ENCODE measurements around the gene FBXL16. TPM values are rescaled to one million over a fixed set of nuclear protein-coding genes. Genes with fewer than 3 reads are reported as not detected.

Gene FBXL16
- total RNA-seq, 1 experiment from 2014 or later: 14.6 TPM

DNA sequence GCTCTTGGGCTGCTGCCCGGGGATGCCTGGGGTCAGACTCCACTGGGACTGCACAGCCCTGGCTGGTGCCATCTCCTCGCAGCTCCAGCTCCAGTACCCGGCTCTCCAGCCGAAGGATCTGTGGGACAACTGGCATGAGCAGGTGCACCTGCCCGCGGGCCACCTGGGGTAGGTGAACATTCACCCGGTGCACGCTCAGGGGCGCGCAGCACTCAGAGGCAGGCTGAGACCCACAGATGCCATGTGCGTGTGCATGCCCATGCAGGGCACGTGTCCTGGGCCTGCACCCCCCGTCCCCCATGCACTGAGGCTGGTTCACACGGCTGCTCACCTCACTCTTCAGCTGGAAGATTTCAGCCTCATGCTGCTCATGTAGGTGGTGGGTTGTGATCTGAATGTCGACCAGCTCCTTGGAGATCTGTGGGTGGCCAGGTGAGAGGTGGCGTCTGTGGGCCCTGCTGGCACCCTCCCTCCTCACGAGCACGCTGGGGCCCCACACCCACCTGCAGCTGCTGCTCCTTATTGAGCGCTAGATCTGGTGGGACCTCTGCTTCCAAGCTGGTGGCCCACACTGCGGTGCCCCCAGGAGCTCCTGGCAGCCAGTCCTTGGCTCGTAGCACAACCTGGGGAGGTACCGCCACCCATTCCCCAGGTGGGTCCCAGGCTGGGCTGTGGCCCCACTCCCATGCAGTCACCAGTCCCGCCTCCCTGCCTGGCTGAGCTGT is 20.0 kb upstream of the FBXL16 start:
- DNase-seq (ENCODE audit: low spot score): no peak
- in situ Hi-C loops (cut with HindIII; ENCODE audit: low sequenced_read_pairs): no loop called here

DNA sequence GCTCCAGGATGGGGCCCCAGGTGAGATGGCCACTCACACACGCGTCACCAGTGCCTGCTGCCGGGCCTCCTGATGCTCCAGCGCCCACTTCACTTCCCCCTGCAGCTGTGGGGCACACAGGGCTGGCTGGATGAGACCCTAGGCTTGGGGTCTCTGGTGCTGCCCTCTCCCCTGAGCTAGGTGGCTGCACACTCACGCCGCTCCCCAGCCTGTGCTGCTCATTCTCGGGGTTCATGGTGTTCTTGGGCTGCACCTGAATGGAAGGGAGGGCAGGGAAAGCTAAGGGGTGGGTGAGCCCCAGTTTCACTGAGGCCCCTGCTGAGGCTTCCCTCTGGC is 19.4 kb upstream of the FBXL16 start:
- in situ Hi-C loops (cut with HindIII; ENCODE audit: low sequenced_read_pairs): no loop called here

GRCh38 chr16:724188-725040 is 18.8 kb upstream of the FBXL16 start:
- DNase-seq (ENCODE audit: low spot score): peak; percentile 29
- in situ Hi-C loops (cut with HindIII; ENCODE audit: low sequenced_read_pairs): loop anchor here (25.0 kb wide), 1 partner anchor 138 kb away; no protein-coding TSS in a partner anchor

More for the DNA sequence above, 19.4 kb upstream of the FBXL16 start:
- no peak for DNase-seq (ENCODE audit: low spot score)

DNA sequence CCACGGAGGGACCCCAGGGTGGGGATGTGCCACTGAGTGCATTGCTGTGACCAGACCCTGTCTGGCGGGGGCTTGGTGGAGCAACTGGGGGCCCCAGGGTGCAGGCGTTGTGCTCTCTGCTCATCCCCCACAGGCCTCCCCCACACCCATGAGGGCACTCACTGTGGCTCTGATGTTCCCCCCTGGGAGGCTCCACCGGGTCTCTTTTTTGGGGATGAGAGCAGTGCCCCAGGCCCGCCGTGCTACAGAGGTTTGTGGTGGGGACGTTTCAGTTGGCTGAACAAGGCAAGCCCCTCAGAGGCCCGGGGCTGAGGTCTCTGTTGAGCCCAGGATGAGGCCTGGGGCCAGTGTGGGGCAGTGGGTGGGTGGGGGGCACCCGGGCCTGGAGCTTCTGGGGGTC is 18.1 kb upstream of the FBXL16 start:
- in situ Hi-C loops (cut with HindIII; ENCODE audit: low sequenced_read_pairs): loop anchor here (25.0 kb wide), 1 partner anchor 139 kb away; no protein-coding TSS in a partner anchor
- no peak for DNase-seq (ENCODE audit: low spot score)

DNA sequence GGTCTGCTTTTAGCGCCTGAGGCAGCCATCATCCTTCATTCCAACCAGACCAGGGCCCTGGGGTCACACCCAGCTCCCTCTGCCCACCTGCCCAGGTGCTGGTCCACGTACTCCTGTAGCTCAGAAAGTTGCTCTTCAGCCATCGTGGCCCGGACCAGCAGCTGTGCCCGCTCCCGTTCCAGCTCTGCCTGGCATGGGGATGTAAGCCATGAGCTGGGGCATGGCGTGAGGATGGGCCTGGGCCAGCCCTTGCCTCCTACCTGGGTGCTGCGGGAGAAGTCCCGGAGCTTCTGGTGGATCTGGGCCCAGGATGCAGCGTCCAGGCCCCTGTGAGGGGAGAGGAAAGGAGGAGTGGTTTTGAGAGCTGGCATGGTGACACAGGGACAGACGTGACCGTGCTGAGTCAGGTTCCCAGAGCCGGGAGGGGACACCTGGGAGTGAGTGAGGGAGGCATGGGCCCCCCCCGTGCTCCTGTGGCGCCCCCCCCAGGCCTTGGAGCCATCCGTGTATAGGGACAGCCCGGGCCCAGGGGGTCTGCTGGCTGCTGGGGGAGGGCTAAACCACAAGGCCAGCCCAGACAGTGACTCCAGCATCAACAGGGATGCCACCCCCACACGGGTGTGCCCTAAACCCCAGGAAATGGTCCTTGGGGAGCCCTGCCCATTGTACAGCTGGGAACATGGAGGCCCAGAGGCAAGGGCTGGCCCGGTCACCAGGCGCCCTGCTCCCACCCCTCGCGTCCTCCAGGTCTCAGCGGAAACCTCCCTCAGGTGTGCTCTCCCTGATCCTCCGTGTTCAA is 17.4 kb upstream of the FBXL16 start:
- in situ Hi-C loops (cut with HindIII; ENCODE audit: low sequenced_read_pairs): loop anchor here (25.0 kb wide), 1 partner anchor 139 kb away; no protein-coding TSS in a partner anchor
- peak; percentile 19 for DNase-seq (ENCODE audit: low spot score)

DNA sequence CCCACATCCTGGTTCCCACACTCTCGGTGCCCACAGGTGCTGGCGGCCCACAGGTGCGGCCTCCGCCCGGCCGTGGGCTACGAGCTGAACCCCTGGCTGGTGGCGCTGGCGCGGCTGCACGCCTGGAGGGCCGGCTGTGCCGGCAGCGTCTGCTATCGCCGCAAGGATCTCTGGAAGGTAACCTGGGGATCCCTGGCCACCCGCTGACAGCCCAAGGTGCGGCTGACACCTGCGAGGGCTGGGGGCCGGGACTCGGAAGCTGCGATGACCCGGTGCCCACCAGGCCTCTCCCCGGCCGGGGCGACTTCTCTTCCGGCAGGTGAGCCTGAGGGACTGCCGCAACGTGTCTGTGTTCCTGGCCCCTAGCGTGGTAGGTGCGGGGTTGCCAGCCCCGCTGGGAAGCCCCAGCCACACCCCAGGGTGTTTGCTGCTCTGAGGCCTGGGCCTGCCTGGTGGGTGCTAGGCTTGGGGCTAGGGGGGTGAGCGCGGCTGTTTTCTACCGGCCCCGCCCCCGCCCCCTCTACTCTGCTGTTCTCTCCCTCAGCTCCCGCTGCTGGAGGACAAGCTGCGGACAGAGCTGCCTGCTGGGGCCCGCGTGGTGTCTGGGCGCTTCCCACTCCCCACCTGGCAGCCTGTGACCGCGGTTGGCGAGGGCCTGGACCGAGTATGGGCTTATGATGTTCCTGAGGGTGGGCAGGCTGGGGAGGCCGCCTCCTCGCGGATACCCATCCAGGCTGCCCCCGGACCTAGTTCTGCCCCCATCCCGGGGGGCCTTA is 16.4 kb upstream of the FBXL16 start:
- DNase-seq (ENCODE audit: low spot score): peak; percentile 3
- in situ Hi-C loops (cut with HindIII; ENCODE audit: low sequenced_read_pairs): loop anchor here (25.0 kb wide), 1 partner anchor 140 kb away; no protein-coding TSS in a partner anchor

GRCh38 chr16:720990-721764 is 15.6 kb upstream of the FBXL16 start, which contains the start of gene ANTKMT:
ANTKMT (plus strand) TSS chr16:721146; CDS start chr16:721275, 129 bp downstream.
- DNase-seq (ENCODE audit: low spot score): peak; percentile 81
- in situ Hi-C loops (cut with HindIII; ENCODE audit: low sequenced_read_pairs): loop anchor here (25.0 kb wide), 1 partner anchor 141 kb away; no protein-coding TSS in a partner anchor

DNA sequence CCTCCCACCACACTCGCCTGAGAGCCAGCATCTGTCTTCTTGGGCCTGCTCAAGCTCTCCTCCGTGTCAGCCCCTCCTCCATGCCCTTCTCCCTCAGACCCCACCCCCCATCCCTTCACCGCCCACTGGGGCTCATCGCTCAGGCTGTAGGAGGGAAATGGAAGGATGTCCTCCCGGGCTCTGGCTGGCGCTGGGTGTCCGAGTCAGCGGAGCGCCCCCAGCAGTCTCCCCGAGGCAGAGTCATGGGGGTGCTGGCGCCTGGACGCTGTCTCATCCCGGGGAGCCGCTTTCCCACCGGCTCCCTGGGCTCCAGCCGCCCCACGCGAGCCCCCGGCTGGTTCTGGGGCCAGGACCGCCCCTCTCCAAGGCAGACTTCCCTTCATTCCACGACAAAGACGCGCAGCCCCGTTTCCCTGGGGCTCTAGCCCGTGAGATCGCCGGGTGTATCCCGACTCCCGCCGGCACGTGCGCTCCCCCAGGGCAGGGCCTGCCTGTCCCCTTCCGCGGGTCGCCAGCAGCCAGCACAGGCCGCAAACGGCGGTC is 14.9 kb upstream of the FBXL16 start:
- DNase-seq (ENCODE audit: low spot score): peak; percentile 77
- in situ Hi-C loops (cut with HindIII; ENCODE audit: low sequenced_read_pairs): loop anchor here (25.0 kb wide), 1 partner anchor 142 kb away; no protein-coding TSS in a partner anchor

DNA sequence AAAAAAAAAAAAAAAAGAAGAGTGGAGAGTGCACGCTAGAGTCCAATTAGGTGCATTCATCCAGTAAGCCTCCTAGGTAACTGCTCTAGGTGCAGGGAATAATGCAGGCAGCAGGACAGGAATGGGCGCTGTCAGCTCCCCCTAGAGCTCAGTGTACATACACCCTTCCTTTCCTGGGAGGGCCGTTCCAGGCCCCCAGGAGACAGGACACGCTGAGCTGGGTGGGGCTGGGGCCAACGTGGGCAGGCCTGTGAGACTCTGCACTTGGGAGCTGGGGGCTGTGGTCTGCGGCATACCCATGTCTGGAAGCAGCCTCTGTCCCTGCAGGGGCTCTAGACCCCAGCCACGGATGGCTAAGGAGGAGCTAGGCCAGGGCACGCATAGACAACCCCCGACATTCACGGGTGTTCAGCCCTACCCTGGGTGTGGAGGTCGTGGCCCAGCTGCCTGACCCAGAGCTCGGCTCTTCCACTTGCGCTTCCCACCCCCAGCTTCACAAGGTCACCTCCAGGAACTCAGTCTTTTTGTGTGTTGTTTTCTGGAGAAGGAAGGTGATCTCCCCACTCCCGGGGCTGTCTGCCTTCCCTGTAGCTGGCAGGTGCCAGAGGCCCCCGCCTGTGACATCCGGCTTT is 14.3 kb upstream of the FBXL16 start:
- in situ Hi-C loops (cut with HindIII; ENCODE audit: low sequenced_read_pairs): loop anchor here (10.0 to 25.0 kb wide), 2 partner anchors 142 to 255 kb away; partner anchors contain the start of gene LMF1

GRCh38 chr16:718922-719321 is 13.3 kb upstream of the FBXL16 start:
- in situ Hi-C loops (cut with HindIII; ENCODE audit: low sequenced_read_pairs): loop anchor here (10.0 to 25.0 kb wide), 2 partner anchors 143 to 256 kb away; partner anchors contain the start of gene LMF1

More for the DNA sequence above, 14.3 kb upstream of the FBXL16 start:
- no peak for DNase-seq (ENCODE audit: low spot score)

DNA sequence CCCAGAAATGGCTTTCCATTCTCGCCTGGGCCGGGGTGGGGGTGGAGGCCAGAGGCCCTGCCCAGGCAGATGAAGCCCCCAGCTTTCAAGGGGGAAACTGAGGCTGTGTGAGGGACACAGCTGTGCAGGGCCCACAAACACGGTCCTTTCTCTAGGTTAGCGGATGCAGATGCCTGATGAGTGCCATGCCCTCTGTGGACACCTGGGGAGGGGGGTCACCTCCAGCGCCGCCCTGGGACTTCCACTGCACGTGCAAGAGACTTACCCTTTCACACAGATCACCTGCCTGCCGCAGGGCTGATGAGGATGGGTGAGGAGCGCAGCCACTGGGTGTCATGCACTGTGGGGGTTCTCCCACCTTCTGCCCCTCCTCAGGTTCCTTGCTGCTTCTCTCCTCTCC is 12.8 kb upstream of the FBXL16 start:
- in situ Hi-C loops (cut with HindIII; ENCODE audit: low sequenced_read_pairs): loop anchor here (10.0 to 25.0 kb wide), 2 partner anchors 144 to 256 kb away; partner anchors contain the start of gene LMF1
- DNase-seq (ENCODE audit: low spot score): no peak

More at GRCh38 chr16:718922-719321, 13.3 kb upstream of the FBXL16 start:
- DNase-seq (ENCODE audit: low spot score): no peak

GRCh38 chr16:717450-718245 is 12.0 kb upstream of the FBXL16 start:
- DNase-seq (ENCODE audit: low spot score): no peak
- in situ Hi-C loops (cut with HindIII; ENCODE audit: low sequenced_read_pairs): loop anchor here (10.0 to 25.0 kb wide), 2 partner anchors 145 to 257 kb away; partner anchors contain the start of gene LMF1

- no peak for DNase-seq (ENCODE audit: low spot score)
- in situ Hi-C loops (cut with HindIII; ENCODE audit: low sequenced_read_pairs): loop anchor here (10.0 to 25.0 kb wide), 2 partner anchors 145 to 258 kb away; partner anchors contain the start of gene LMF1
Measured at GRCh38 chr16:716768-717325, 11.2 kb upstream of the FBXL16 start.

GRCh38 chr16:716200-716568 is 10.6 kb upstream of the FBXL16 start:
- in situ Hi-C loops (cut with HindIII; ENCODE audit: low sequenced_read_pairs): loop anchor here (10.0 to 25.0 kb wide), 2 partner anchors 146 to 259 kb away; partner anchors contain the start of gene LMF1
- peak; percentile 80 for DNase-seq (ENCODE audit: low spot score)

DNA sequence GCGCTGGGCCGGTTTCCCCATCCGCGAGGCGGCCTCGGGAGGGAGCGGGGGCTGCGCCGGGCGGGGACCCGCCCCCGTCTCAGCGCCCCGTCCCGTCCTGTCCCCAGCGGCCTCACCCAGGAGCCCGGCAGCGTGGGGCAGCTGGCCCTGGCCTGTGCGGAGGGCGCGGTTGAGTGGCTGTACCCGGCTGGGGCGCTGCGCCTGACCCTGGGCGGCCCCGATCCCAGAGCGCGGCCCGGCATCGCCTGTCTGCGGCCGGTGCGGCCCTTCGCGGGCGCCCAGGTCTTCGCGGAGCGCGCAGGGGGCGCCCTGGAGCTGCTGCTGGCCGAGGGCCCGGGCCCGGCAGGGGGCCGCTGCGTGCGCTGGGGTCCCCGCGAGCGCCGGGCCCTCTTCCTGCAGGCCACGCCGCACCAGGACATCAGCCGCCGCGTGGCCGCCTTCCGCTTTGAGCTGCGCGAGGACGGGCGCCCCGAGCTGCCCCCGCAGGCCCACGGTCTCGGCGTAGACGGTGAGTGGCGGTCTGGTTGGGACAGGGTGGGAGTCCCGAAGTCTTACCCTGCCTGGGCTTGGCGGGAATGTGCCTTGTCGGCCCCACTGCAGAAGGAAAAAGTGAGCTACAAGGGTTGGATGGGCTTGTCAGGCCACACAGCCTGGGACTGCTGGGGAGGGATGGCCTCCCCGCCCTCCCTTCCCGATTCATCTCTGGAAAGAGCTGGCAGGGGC is 10.0 kb upstream of the FBXL16 start:
- in situ Hi-C loops (cut with HindIII; ENCODE audit: low sequenced_read_pairs): loop anchor here (10.0 to 25.0 kb wide), 2 partner anchors 147 to 259 kb away; partner anchors contain the start of gene LMF1
- no peak for DNase-seq (ENCODE audit: low spot score)
